IMR-90 (cell line): ENCODE results near the gene BNIP2.

ENCODE experiments used
- CEBPB ChIP-seq: IDR thresholded peaks from 2 replicates; pipeline ENCODE4 v1.6.1; 2012; ENCODE audit warnings: low read depth, low read length, improper control_type of control experiment
- CHD1 ChIP-seq: IDR thresholded peaks from 2 replicates; pipeline ENCODE4 v1.6.1; 2012; ENCODE audit warnings: low read depth, low read length, improper control_type of control experiment
- CTCF ChIP-seq: conservative IDR thresholded peaks from 2 replicates; pipeline ENCODE4 v1.5.1; 2012; ENCODE audit warnings: mild to moderate bottlenecking, low read depth, low read length, improper control_type of control experiment
- MAZ ChIP-seq: IDR thresholded peaks from 2 replicates; pipeline ENCODE4 v1.6.1; 2012; ENCODE audit warnings: low read depth, mild to moderate bottlenecking, low read length, improper control_type of control experiment, moderate library complexity, borderline replicate concordance
- POLR2A ChIP-seq: IDR thresholded peaks from 2 replicates; pipeline ENCODE4 v1.6.1; 2012; ENCODE audit warnings: mild to moderate bottlenecking, low read depth, low read length
- RAD21 ChIP-seq: IDR thresholded peaks from 2 replicates; pipeline ENCODE4 v1.6.1; 2012; ENCODE audit warnings: low read length, improper control_type of control experiment
- RFX5 ChIP-seq: IDR thresholded peaks from 2 replicates; pipeline ENCODE4 v1.8.0; 2012; ENCODE audit warnings: low read depth, mild to moderate bottlenecking, low read length, moderate library complexity
- SMC3 ChIP-seq: fragments of 150-350 bp; IDR thresholded peaks from 2 replicates; pipeline ENCODE4 v1.6.1; 2016; ENCODE audit warnings: low read depth, mild to moderate bottlenecking, antibody characterized with exemption, low read length, moderate library complexity
- USF2 ChIP-seq: fragments of 150-350 bp; IDR thresholded peaks from 2 replicates; pipeline ENCODE4 v1.6.1; 2017; ENCODE audit warnings: mild to moderate bottlenecking, antibody characterized with exemption, low read length, low read depth

- 0 out of 2 replicates have a peak, but pooled peaks have one; percentile 32 for TF ChIP-seq CEBPB
- TF ChIP-seq CTCF = no peak
- no peak for TF ChIP-seq POLR2A
- no peak for TF ChIP-seq USF2
- no peak for TF ChIP-seq MAZ
- TF ChIP-seq SMC3 = no peak
- no peak for TF ChIP-seq RAD21
- no peak for TF ChIP-seq CHD1
- TF ChIP-seq RFX5 = no peak
These were observed 75.0 kb downstream of the BNIP2 start for GRCh38 chr15:59614153-59614552.
